Mucosa of descending colon (tissue), 3 donors: ENCODE data around the gene FA2H. TPM values are rescaled to one million over a fixed set of nuclear protein-coding genes. Genes with fewer than 3 reads are reported as not detected.

Source experiments
- ATAC-seq: fragments of 200-7000 bp; cut with Tn5 transposase; one replicate; pipeline ENCODE4 v1.9.1; 2020; ENCODE audit warnings: mild to moderate bottlenecking, moderate library complexity
- DNase-seq, 3 donors: peaks; one replicate each; pipeline ENCODE4 v3.0.0-alpha.2; 2020
- H3K36me3 ChIP-seq: fragments of 200-600 bp; one replicate; pipeline ENCODE4 v1.8.0; 2021; ENCODE audit warnings: low read depth, mild to moderate bottlenecking
- H3K4me1 ChIP-seq: fragments of 200-600 bp; one replicate; pipeline ENCODE4 v1.8.0; 2021; ENCODE audit warnings: low read depth, mild to moderate bottlenecking
- H3K4me3 ChIP-seq: fragments of 200-600 bp; one replicate; pipeline ENCODE4 v1.8.0; 2021; ENCODE audit warnings: mild to moderate bottlenecking
- H3K9me3 ChIP-seq: fragments of 200-600 bp; one replicate; pipeline ENCODE4 v1.8.0; 2021; ENCODE audit warnings: mild to moderate bottlenecking
- CTCF ChIP-seq: fragments of 200-600 bp; IDR thresholded peaks from one replicate; pipeline ENCODE4 v1.8.0; 2022; ENCODE audit warnings: antibody characterized with exemption, mild to moderate bottlenecking
- intact Hi-C, 2 donors: fragments of 100-400 bp; cut with DNase I in 1 of 2; cut with micrococcal nuclease in 1 of 2; formaldehyde crosslinking; loops; one replicate each; pipeline versions ENCODE4 v1.11.0 to v1.11.1; 2022; cut with DNase I, micrococcal nuclease
- total RNA-seq, 3 donors: library from RNA; stranded (reverse); fragmentation: NEBNext Ultra II Directional in 2 of 3; extraction: Animal tissue kit (Norgen Biotek cat#: 25700) in 2 of 3; gene quantifications; one replicate each; pipeline versions ENCODE4 v1.2.1 to v1.2.4, GENCODE V29; 2021 to 2023
- donor health status: DM: no; HTN: no; CAD: no; lungs with moderate emphysema.
- donor health status: DM: no; HTN: no; CAD: no.
- donor health status: DM: no; HTN: yes; CAD: no.

Gene FA2H
- total RNA-seq, 3 donors from 2014 or later = 17.3 to 60.0 (median 44.0) TPM

GRCh38 chr16:74713876-74714275, 60.7 kb downstream of the FA2H start:
- Histone ChIP-seq H3K4me1 (no peaks in the 10 kb centered on the region), H3K9me3 (no peaks in the 10 kb centered on the region), H3K36me3 (no peaks in the 10 kb centered on the region), H3K4me3 (no peak overlapping the region)
- ATAC-seq (no peak), DNase-seq (no peak)
- no peak for TF ChIP-seq CTCF
- intact Hi-C loops = loop anchor here in 1 of 2 donors (10.0 kb wide), 1 partner anchor 151 kb away; no protein-coding TSS in a partner anchor

GRCh38 chr16:74713325-74713724, 61.3 kb downstream of the FA2H start:
- Histone ChIP-seq H3K36me3 (no peaks in the 10 kb centered on the region), H3K9me3 (no peaks in the 10 kb centered on the region), H3K4me3 (no peak overlapping the region), H3K4me1 (no peaks in the 10 kb centered on the region)
- intact Hi-C loops = loop anchor here in 1 of 2 donors (10.0 kb wide), 1 partner anchor 151 kb away; no protein-coding TSS in a partner anchor
- no peak for ATAC-seq
- TF ChIP-seq CTCF = no peak
- no peak for DNase-seq

- no peak for TF ChIP-seq CTCF
Measured at GRCh38 chr16:74711938-74712337, 62.7 kb downstream of the FA2H start.

GRCh38 chr16:74710401-74710800, 64.2 kb downstream of the FA2H start:
- H3K36me3 ChIP-seq = no peaks in the 10 kb centered on the region
- no peaks in the 10 kb centered on the region for H3K9me3 ChIP-seq
- H3K4me3 ChIP-seq = no peak overlapping the region
- H3K4me1 ChIP-seq = no peaks in the 10 kb centered on the region
- DNase-seq (no peak), ATAC-seq (no peak)
- TF ChIP-seq CTCF = no peak
- intact Hi-C loops = loop anchor here in 1 of 2 donors (10.0 kb wide), 1 partner anchor 154 kb away; no protein-coding TSS in a partner anchor

More at GRCh38 chr16:74711938-74712337, 62.7 kb downstream of the FA2H start:
- H3K4me1 ChIP-seq = no peaks in the 10 kb centered on the region
- H3K4me3 ChIP-seq = no peak overlapping the region
- no peaks in the 10 kb centered on the region for H3K36me3 ChIP-seq
- intact Hi-C loops = loop anchor here in 1 of 2 donors (10.0 kb wide), 1 partner anchor 153 kb away; no protein-coding TSS in a partner anchor
- ATAC-seq = no peak
- H3K9me3 ChIP-seq = no peaks in the 10 kb centered on the region
- no peak for DNase-seq

GRCh38 chr16:74709441-74709877, 65.2 kb downstream of the FA2H start:
- ATAC-seq = peak; percentile 98
- no peak overlapping the region for H3K4me3 ChIP-seq
- H3K4me1 ChIP-seq = no peaks in the 10 kb centered on the region
- no peaks in the 10 kb centered on the region for H3K36me3 ChIP-seq
- peak; percentile 77 to 89 (median 87) for DNase-seq
- intact Hi-C loops = no loop called here
- TF ChIP-seq CTCF = peak; percentile 87
- no peaks in the 10 kb centered on the region for H3K9me3 ChIP-seq
